HG02840 (cell line): ENCODE data around the gene ATG4B.

Source experiments
- ATAC-seq: cut with Tn5 transposase; IDR thresholded peaks from one replicate; pipeline ENCODE4 v1.9.1; 2021; ENCODE audit warnings: mild to moderate bottlenecking, moderate library complexity, moderate number of reproducible peaks; ENCODE audit not compliant: unreplicated experiment, low FRiP score

Gene ATG4B

DNA sequence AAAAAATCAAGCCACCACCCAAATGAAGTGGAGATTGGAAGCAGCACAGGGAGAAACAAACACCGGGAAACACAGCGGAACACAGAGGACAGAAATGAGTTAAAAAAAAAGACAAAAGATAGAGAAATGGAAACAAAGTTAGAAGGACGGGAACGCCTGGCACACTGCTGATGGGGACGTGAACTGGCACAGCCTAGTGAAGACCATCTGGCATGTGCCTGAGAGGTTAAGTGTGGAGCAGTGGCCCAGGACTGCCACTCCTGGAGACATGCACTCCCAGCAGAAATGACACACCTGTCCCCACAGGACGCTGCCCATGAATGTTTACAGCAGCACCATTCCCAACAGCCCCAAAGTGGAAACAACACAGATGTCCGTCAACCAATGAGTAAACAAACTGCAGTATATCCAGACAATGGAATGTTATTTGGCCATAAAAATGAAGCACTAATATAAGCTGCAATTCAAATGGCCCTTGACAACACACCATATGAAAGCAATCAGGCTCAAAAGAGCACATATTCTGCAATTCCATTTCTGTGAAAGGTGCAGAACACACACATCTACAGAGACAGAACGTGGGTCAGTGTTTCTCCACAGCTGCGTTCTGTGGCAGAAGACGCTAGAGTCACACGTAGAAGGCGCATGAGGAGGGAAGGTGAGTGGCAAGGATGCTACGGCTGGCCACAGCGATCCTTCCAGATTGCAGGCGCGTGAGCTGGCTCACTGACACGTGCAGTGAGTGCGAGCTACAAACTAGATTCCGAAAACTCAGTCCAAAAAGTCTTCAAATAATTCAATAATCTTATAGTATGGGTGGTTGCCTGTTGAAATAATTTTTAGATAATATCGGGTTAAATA, 25.1 kb upstream of the ATG4B start:
- ATAC-seq: no peak

DNA sequence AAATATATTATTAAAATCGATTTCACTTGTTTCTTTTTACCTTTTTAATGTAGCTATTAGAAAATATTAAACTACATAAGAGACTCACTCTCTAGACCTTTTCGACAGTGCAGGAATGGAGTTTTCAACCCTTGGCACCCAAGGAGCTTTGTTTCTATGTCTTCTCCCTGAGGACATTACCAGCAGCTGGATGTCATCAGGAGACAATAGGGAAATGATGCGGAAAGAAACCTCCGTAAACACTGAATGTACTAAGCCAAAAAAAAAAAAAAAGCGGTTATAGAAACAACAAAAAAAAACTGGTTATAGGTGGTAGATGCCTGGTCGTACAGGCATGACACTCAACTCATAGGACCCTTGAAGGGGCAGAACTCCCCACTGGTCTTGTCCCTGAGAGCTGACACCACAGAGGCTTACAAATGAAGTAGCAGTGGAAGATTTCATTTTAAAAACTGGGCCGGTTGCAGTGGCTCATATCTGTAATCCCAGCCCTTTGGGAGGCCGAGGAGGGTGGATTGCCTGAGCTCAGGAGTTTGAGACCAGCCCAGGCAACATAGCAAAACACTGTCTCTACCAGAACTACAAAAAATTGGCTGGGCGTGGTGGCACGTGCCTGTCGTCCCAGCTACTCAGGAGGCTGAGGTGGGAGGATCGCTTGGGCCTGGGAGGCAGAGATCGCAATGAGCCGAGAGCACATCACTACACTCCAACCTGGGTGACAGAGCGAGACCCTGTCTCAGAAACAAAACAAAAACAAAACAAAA, 24.3 kb upstream of the ATG4B start:
- ATAC-seq: no peak

DNA sequence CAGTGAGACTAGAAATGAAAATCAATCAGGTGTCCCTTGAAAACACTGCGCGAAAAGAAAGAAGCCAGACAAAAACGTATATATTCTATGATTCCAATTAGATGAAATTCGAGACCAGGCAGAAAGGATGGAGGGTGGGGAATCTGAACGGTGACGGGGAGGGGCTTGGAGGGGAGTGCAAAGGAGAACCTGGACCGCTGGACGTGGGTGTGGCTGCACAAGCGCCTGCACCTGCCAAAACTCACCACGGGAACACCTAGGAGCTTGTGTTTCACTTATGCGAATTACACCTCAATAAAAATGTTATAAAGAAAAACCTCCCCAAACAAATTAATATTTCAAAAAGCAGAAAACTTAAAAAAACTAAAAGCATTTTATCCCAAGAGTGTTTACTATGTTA, 22.5 kb upstream of the ATG4B start:
- no peak for ATAC-seq

DNA sequence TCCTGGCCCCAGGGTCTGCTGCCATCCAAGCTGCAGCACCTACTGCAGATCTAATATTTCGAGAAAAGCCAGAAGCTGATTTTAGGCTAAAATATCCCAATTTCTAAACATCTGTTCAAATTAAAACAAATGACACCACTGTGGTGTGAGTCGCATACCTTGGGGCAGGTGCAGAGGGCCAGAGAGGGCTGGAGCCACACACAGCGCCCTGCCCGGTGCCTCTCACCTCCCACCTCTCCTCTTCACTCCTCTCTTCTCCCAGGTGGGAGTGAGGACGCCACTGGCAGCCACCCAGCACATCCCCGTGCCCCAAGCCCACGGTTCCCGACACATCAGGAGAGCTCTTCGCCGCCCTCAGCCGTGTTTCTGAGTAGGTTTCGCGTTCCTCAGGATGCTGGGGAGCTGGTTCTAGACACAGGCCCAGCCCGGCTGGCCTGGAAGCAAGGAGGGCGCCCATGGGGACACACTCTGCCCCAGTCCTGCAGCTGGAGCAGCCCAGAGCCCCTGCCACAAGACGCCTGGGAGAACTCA, 21.9 kb upstream of the ATG4B start:
- ATAC-seq: no peak

DNA sequence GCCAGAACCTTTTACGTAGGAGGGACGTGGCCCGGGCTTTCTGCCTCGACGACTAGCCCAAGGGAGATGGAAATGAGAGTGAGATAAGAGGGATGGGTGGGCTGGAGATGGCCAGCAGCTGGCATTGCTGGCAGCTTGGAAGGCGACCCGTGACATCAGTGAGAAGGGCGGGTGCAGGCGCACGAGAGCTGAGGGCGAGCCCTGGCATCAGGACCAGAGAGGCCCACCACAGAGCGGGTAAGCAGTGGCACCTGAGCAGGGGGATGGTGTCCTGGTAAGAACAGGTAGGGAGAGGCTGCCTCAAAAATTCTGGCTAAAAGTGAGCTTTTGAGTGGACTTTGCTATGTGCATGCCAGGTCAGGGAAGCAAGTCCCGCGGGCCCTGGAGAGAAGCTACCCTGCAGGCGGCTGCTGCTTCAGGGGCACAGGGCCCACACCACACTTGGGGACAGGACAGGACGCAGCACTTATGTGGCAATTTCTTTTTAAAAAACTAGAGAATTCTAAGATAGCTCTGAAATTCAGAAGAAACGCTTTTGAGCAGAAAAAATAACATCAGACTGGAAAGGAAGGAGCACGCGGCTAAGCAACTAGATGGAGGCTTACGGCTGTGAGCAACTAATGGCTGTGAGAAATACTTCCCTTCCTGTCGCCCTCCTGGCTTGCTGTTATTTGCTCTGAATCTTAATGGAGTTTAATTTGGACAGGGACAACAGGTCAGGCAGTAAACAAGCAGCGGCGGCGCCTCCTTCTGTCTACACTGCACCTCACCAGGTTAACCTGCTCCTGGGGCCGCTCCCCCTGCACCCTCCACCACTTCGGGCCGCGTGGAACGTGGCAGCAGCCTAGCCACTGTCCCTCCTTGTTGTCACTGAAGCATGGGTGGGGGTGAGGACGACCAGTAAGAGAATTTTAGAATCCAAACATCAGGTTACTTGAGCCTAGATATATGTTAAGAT, 21.0 kb upstream of the ATG4B start:
- ATAC-seq: no peak

DNA sequence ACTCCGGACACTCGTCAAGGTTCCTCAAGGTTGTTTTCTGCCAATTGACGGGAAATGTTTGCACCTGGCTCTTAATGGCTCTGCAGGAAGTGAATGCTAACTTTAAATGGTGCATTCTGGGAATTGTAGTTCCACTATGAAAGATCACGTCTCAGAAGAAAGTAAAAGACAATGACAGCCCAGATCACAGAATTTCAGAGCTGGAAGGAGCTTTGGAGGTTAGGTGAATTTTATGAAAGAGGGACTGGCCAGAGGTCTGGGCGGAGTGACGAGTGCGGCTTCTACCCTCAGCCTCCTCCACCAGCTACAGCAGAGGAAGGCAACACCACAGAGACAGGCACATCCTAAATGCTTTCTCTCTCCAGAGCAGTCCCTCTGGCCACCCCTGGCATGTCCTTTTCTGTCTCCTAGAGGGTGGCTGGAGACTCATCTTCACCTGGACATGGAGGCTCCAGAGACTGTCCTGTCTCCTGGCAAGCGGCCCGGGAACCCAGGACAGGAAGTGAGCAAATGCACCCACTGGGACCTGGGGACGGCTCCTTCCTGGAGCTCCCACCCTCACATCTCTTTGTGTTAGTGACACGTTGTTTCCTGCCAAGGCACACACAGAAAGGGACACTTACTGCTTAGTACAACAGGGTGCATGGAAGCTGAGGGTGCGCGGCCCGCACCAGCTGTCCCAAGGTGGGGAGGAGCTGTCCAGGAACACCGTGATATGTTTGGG, 19.9 kb upstream of the ATG4B start:
- ATAC-seq: no peak

DNA sequence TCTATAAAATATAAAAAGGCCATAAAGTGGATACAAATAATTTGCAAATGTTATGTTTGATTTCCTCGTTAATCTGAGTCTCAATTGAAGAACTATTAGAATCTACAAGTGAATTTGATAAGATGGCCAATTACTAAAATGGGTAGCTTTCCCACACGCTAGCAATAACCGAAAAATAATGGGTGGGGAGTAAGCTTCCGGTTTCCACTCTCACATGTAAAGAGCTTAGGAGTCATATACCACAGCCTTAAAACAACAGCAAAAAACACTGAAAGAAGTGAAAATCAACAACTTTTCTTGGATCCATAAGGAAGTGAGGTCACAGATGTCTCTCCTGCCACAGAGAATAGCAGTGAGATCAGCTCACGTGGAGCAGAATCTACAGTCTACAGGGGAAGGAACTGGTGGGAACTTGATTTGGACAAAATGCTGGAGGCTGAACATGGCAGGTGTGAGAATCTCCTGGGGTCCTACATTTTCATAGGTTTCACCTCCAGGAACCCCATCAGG, 19.1 kb upstream of the ATG4B start:
- ATAC-seq: no peak

DNA sequence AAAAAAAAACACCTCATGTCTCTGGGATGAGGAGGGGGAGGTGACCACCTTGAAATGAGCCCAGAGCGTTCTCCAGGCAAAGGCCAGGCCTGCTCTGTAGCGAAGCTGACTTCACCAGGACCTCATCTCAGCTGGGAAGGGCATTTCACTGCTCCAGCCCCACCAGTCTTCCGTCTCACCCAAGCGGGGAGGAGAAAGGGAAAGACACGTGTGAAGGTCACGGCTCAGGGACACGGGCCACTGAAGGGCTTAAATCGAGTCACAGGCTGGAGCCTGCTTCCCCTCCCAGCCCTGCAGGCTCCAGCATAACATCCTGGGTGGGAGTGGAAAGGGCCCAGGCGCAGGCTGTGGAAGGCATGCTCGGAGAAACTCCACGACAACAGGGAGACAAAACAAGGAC, 18.7 kb upstream of the ATG4B start:
- ATAC-seq: no peak

DNA sequence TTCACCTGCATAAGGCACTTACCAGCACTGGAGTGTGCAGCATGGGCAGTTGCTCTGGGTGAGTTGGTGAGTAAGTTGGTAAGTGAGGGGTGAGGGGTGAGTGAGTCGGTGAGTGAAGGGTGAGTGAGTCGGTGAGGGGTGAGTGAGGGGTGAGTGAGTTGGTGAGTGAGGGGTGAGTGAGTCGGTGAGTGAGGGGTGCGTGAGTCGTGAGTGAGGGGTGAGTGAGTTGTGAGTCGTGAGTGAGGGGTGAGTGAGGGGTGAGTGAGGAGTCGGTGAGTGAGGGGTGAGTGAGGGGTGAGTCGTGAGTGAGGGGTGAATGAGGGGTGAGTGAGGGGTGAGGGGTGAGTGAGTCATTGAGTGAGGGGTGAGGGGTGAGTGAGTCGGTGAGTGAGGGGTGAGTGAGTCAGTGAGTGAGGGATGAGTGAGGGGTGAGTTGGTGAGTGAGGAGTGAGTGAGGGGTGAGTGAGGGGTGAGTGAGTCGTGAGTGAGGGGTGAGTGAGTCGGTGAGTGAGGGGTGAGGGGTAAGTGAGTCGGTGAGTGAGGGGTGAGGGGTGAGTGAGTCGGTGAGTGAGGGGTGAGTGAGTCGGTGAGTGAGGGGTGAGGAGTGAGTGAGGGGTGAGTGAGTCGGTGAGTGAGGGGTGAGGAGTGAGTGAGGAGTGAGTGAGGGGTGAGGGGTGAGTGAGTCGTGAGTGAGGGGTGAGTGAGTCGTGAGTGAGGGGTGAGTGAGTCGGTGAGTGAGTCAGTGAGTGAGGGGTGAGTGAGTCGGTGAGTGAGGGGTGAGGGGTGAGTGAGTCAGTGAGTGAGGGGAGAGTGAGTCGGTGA, 17.7 kb upstream of the ATG4B start:
- no peak for ATAC-seq

DNA sequence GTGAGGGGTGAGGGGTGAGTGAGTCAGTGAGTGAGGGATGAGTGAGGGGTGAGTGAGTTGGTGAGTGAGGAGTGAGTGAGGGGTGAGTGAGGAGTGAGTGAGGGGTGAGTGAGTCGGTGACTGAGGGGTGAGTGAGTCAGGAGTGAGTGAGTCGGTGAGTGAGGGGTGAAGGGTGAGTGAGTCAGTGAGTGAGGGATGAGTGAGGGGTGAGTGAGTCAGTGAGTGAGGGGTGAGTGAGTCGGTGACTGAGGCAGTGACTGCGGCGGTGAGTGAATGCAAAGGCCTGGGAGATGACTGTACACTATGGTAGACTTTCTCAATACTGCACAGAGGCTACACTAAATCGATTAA, 17.1 kb upstream of the ATG4B start:
- ATAC-seq: no peak

DNA sequence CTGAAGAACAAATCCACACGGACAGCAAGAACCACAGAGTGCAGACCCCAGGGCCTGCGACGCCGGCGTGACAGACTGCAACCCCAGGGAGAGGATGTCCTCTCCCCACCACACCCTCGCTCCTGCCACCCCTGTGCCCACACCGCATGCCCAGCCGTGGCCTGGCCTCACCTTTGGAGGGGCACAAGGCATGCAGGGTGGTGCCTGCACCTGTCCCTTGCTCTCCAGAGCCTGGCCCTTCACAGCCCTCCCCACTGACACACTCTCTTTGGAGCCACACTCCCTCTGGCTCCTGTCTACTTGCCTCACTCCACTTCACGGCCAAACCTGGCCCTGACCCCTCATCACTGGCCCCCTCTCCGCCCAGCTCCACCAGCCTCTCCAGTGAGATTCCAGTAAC, 9.8 kb upstream of the ATG4B start:
- ATAC-seq: no peak

DNA sequence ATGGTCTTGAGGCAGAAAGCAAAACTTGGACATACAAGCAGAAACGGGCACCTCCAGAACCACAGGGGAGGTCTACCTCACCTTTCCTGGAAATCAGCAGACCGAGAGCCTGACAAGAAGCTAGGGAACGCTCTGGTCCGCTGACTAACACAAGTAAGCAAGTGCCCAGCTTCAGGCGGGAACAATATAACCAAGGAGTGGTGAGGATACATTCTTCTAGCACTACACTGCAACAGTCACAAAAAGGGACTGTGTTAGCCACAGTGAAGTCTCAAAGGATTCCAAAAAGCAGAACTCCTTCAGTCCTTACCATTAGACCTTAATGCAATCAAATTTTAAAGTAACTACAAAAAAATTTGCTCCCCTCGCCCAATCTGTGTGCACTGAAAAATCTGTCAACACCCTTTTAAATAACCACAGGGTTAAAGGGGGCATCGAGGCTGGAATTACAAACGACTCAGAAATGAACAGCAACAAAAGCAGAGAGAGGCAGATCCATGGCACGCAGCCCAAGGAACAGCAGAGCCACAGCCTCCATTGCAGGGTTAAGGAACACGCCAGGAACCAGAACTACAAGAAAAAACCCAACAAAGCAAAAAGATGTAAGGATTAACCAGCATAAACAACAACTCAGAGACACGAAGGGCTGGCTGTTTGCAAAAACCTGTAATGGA, 7.6 kb upstream of the ATG4B start:
- ATAC-seq: no peak

DNA sequence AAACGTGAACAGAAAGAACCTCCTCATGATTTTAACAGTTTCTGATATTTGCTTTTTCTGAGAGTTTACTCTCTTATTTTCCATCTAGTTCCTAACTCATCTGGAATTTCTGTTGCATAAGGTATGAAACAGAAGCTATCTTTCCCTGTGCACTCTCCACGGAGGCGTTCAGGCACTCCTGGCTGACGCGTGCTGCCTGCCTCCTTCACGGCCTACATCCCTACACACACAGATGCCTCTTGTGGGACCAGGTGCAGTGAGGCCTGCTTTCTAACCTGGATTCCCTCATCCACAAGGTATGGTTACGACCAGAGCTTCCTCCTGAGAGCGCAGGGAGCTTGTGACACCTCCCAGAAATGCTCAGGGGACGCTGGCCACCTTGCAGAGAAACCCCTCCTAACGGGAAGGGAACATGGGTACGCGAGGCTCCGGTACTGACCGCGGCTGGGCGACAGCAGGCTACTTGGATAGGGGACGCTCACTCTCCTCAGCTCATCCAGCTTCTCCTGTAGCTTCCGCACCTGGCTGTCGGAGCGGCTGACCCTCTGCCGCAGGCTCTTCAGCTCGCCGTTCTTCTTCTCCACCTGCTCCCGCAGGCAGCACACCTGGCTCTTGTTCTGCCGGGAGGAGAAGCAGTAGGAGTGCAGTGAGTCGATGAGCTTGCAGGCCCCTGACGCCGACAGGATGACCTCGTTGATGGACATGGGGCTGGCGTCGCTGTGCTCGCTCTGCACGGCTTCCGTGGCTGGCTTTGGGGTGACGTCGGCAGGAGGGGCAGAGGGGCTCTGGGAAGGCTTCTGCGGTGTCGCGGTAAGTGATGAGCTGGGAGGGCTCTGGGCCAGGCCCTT, 4.8 kb upstream of the ATG4B start:
- no peak for ATAC-seq

DNA sequence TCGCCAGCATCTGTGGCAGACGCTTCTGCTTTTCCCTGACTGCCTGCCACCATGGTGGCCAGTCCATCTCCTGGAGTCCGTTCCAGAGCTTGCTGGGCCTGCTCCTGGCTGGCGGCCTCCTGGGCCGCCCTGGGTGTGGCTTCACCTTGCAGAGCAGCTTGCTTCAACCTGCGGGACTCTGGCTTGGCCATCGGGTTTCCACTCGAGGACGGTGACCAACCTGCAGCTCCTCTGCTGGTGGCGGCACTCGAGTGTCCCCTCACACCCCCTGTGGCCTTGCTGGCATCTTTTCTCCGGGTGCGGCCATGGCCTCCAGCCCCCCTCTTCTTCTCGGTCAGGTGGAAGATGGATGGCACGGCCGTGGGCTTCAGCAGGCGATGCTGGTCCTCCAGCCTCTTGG, 3.9 kb upstream of the ATG4B start:
- ATAC-seq: no peak

DNA sequence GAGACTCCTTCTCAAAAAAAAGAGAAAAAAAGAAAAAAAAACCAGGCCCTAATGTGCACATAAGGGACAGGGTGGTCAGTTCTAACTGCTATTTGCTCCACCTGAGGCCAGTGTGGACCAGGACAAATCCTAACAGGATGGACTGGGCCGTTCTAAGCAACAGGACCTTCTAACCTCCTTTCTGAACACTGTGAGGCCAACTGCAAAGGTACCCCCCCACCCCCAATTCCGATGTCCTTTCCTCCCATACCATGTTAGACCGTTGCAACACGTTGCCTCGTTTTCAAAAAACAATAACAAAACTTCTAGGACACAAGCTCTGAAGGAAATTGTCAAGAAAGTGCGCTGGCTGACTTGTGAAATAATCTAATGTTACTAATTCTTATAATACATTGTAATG, 1.7 kb upstream of the ATG4B start:
- no peak for ATAC-seq

DNA sequence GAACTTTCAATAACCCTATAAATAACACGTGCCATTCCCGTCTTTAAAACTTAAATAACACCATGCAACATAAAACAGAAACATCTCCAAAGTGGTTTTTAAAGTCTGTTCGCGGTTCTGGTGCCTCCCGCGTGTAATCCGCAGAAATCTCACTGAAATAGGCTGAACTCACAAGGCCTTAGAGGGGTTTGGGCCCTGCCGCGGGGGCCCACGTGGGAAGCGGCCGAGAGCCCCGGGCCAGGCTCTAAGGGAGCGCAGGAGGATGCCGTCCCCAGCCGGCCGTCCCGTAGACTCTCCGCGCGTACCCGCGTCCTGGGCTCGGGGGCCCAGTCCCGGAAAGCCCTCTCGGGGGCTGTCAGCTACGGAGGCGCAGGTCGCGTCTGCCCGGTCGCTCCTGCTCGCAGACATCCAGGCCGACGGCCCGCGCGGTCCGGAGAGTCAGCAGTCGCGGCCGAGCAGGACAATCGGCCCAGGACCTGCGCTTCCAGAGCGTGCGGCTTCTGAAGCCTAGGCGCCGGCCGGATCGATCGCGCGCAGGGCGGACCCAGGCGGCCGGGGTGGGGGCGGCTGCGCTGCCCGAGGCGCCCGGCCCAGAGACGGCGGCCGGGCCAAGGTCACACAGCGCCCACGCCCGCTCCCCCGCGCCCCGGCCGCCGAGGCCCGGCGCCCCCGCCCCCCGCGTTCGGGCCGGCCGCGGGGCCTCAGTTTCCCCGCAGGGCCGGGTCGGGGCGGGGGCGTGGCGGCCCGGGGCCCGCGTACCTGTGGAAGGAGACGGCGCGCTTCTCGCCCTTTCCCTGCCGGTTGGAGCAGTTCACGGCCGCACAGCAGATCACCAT, 1.1 kb upstream of the ATG4B start:
- ATAC-seq: peak; percentile 35
